Activated CD8-positive, alpha-beta memory T cell treated with anti-CD3 and anti-CD28 coated beads, Interleukin-2, amount 50 U/mL, for 1 hour (primary cell): ENCODE results near the gene RNF31.

Source experiments
- DNase-seq: peaks from one replicate; pipeline ENCODE4 v3.0.0-alpha.2; 2020; ENCODE audit errors: extremely low read depth

RNF31 gene

DNA sequence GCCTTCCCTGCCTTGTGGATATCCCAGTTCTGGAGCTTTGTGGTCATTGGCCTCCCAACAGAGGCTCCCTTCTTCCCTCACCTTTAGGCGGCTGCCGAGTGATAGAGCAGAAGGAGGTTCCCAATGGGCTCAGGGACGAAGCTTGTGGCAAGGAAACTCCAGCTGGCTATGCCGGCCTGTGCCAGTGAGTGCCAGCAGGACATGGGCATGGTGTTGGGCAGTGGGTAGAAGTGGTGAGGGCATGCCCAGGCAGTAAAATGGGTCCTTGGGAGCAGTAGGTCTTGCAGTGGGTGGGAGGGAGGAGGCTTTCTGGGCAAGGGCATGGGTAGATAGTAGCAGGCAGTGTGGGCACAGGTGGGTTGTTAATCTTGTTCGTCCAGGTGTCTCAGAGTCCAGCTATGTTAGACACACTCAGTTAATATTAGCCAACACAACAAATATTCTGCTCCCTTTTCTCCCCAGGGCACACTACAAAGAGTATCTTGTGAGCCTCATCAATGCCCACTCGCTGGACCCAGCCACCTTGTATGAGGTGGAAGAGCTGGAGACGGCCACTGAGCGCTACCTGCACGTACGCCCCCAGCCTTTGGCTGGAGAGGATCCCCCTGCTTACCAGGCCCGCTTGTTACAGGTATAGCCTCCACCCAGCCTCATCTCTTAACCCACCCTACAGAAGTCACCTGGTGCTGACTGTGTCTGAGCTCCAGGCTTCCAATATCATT lies 12.6 kb downstream of the RNF31 start:
- DNase-seq, result no peak

DNA sequence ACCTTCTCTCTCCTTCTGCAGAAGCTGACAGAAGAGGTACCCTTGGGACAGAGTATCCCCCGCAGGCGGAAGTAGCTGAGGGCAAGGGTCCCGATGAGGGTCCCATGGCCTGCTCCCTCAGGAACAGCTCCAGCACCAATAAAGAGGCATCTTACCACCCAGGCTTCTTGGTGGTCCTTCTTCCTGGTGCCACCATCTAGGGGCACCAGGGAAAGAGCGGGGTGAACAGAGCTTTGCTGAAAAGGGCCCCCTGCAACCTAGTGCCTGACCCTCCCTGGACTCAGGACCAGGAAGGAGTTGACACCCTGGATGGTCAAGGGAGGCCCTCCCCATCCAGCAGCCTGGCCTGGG lies 13.2 kb downstream of the RNF31 start:
- no peak for DNase-seq

GRCh38 chr14:24160850-24161804 lies 13.8 kb downstream of the RNF31 start, which contains the start of gene IRF9:
Gene IRF9 (plus strand): TSS chr14:24161265. CDS start chr14:24162145, 880 bp downstream.
- DNase-seq, result peak; percentile 90

GRCh38 chr14:24162093-24162492 lies 14.8 kb downstream of the RNF31 start:
- DNase-seq, result no peak

GRCh38 chr14:24164518-24164991 lies 17.3 kb downstream of the RNF31 start:
- no peak for DNase-seq

DNA sequence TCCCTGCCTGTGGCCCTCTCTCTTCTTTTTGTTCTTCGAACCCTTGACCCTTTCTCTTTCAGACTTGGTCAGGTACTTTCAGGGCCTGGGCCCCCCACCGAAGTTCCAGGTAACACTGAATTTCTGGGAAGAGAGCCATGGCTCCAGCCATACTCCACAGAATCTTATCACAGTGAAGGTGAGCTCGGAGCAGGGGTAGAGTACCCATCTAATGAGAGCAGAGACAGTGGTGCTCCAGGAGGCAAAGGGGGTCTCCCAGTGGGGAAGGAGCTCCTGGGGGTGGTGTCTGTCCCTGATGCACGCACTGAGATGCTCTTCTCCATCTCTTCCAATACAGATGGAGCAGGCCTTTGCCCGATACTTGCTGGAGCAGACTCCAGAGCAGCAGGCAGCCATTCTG lies 18.5 kb downstream of the RNF31 start:
- DNase-seq, result no peak

DNA sequence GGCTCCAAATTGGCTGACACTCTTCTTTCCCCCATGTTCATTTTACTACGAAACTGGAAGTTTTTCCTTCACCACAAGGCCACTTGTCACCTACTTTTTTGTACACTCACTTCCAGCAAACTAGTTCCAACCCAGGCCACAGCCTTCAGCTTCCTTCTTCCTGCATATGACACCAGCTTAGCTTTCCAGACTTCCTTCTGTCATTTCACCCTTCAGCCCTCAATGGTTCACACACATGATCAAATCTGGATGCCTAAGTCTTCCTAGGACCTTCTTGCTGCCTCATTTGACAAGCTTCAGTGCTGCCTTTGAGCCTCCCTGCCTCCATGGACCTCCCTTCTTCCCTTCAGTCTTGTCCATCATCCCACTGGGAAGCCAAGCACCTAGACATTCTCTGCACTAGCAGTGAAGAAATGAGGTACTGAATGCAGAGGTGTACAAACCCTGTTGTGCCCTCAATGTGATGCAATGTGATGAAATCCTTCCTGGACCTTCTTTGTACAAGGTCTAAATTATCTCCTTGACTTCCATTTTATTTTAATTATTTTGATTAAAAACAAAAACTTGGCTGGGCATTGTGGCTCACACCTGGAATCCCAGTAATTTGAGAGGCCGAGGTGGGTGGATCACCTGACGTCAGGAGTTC lies 20.3 kb downstream of the RNF31 start:
- DNase-seq, result no peak

- peak; percentile 58 for DNase-seq
Measured at GRCh38 chr14:24171422-24172260, 24.3 kb downstream of the RNF31 start, which contains the start of gene REC8. Gene REC8 (plus strand): TSS chr14:24172080. CDS start chr14:24172553, 473 bp downstream.

DNA sequence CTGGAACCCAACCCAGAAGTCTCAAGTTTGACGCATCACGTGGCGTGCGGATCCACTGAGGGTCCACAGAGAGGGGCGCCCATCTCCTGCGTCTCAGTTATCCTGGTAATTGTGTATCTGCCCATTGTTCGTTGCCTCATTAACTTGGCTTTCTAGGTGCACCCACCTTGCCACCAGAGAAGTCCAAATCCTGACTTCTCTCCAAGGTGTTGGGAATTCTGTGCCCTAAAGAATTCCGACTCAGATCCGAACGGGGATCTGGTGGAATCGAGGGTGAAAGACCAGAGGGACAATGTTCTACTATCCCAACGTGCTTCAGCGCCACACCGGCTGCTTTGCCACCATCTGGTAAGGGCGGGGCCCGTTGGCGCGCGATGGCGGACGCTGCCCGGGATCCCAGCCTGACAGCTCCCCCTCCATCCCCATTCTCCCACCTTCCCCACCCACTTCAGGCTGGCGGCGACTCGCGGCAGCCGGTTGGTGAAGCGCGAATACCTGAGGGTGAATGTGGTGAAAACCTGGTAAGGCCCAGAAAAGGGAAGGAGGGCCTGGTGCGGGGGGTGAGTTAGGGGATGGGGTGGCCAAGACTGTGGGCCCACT lies 25.1 kb downstream of the RNF31 start:
- no peak for DNase-seq

DNA sequence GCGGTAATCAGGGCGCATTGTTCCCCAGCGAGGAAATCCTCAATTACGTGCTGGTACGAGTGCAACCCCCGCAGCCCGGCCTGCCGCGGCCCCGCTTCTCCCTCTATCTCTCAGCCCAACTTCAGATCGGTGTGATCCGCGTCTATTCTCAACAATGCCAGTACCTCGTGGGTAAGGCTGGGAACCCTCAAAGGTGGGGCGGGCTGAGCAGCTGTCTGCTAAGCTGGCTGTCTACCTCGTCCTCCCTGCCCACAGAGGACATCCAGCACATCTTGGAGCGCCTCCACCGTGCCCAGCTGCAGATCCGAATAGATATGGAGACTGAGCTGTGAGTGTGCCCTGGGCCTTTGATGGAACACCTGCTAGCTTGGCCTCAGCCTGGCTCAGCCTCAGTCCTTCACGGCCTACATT lies 25.6 kb downstream of the RNF31 start:
- DNase-seq, result no peak

- no peak for DNase-seq
Measured at GRCh38 chr14:24176599-24176998, 29.3 kb downstream of the RNF31 start.

DNA sequence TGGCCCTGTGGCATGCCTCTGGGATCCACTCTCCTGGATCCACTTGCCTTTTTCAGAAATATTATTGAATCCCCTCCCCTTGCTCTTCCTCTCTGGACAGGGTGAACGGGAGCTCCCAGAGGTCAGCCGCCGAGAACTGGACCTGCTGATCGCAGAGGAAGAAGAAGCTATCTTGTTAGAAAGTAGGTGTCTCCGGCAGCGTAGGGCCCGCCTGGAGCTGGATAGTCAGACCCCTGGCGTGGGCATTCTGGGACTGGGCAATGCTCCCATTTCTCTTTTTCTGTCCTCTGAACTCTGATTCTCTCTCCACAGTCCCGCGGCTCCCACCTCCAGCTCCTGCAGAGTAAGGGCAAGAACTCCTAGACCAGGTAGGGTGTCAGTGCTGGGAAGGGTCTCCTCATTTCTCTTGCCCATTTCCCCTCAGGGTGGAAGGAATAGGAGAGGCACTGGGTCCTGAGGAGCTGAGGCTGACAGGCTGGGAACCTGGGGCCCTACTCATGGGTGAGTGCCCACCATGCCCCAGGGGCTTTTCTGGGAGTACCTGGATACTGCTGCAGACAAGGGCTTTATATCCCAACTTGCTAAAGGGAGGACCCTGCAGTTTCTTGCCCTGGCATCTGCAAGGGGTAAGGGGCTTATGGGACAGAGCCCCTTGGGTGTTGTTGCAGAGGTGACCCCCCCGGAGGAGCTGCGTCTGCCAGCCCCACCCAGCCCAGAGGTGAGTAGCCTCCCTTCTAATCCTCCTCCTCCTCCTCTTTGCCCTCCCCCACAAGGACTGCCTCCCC lies 29.9 kb downstream of the RNF31 start:
- no peak for DNase-seq

GRCh38 chr14:24177891-24178290 lies 30.6 kb downstream of the RNF31 start:
- no peak for DNase-seq

DNA sequence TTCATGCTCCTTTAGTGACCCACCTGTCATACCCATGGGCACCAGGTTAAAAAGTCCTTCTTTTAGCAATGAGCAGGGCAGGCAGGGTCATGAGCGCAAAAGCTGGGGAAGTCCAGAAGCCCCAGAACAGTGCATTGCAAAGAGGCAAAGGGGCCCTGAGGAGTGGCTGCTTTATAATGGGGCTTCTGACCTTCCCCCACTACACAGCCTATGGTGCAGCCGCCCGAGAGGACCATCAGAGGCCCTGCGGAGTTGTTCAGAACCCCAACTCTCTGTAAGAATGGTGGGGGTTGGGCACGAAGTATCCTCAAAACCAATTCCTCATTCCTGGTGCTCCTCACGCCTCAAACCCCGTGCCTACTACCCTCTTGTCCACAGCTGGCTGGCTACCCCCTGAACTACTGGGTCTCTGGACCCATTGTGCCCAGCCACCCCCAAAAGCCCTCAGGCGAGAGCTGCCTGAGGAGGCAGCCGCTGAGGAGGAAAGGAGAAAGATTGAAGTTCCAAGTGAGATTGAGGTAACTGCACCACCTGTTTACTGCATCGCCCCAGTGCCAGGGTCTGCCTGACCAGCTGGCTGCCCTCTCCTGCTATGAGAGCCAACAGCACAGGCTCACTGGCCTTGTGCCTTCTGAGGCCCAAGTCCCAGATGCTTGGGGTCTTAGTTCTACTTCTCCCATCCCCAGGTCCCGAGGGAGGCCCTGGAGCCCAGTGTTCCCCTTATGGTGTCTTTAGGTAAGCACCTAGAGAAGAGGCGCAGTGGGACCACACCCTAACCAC lies 31.3 kb downstream of the RNF31 start:
- no peak for DNase-seq

- DNase-seq, result no peak
Measured at GRCh38 chr14:24179294-24179960, 32.1 kb downstream of the RNF31 start.

- no peak for DNase-seq
Measured at GRCh38 chr14:24179961-24180796, 32.9 kb downstream of the RNF31 start.

GRCh38 chr14:24181371-24182077 lies 34.2 kb downstream of the RNF31 start:
- DNase-seq, result no peak
